SU-DHL-6 (cell line): ENCODE measurements around the gene ULBP2.

Source experiments
- EZH2phosphoT487 ChIP-seq: fragments of 200-600 bp; sonication (generic), shearing (Covaris generic); conservative IDR thresholded peaks from 2 replicates; pipeline ENCODE4 v1.6.1; 2018; ENCODE audit warnings: mild to moderate bottlenecking, antibody characterized with exemption, low read length, moderate library complexity, mixed read lengths
- TF ChIP-seq, protein P1 (sequence below): fragments of 200-600 bp; sonication (generic); IDR thresholded peaks from one replicate; pipeline ENCODE4 v1.5.1; 2017; ENCODE audit warnings: antibody characterized with exemption, mild to moderate bottlenecking, low read length, moderate library complexity; ENCODE audit not compliant: insufficient read depth, poor library complexity, severe bottlenecking

DNA sequence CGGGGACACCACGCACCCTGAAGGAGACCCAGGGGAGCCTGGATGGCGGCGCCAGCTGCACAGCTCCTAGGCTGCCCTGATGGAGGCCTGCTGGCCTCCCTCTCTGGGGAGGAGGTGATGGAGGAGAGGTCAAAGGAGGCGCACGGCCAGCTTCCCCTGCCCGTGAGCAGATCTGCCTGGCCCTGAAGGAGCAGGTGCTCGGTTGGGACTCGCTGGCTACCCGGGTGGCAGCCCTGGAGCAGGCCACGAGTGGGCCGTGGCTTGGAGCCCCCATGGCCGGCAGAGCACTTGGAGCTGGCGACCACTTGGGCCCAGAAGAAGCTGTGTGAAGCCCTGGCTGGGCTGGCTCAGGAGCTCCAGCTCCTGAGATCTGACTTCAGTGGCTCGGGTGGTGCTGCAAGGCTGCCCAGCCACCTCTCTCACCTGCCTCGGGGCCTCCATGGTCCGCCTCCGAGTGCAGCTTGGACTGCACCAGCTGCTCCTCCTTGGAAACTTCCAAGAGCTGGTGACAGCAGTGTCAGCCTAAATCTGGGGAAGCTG is 36.4 kb upstream of the ULBP2 start:
- TF ChIP-seq, protein P1, sequence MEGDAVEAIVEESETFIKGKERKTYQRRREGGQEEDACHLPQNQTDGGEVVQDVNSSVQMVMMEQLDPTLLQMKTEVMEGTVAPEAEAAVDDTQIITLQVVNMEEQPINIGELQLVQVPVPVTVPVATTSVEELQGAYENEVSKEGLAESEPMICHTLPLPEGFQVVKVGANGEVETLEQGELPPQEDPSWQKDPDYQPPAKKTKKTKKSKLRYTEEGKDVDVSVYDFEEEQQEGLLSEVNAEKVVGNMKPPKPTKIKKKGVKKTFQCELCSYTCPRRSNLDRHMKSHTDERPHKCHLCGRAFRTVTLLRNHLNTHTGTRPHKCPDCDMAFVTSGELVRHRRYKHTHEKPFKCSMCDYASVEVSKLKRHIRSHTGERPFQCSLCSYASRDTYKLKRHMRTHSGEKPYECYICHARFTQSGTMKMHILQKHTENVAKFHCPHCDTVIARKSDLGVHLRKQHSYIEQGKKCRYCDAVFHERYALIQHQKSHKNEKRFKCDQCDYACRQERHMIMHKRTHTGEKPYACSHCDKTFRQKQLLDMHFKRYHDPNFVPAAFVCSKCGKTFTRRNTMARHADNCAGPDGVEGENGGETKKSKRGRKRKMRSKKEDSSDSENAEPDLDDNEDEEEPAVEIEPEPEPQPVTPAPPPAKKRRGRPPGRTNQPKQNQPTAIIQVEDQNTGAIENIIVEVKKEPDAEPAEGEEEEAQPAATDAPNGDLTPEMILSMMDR, result no peak
- no peak for TF ChIP-seq EZH2phosphoT487
